ENCODE measurements around the gene KCNJ10. TPM values are rescaled to one million over a fixed set of nuclear protein-coding genes. Genes with fewer than 3 reads are reported as not detected.

KCNJ10 gene
- total RNA-seq, 1 experiment from 2014 or later: 1.4 TPM

GRCh38 chr1:159986531-159986930, 83.4 kb downstream of the KCNJ10 start:
- Mint-ChIP-seq H3K4me1 (peaks cover 7% of the 10 kb centered on the region), H3K36me3 (no peaks in the 10 kb centered on the region), H3K4me3 (no peak overlapping the region), H3K27me3 (ENCODE audit: low read depth) (no peaks in the 10 kb centered on the region; the same call in 1 of the 2 replicates), H3K27ac (no peak overlapping the region), H3K9me3 (no peaks in the 10 kb centered on the region)
- ChIA-PET CTCF (interaction anchor here (0.9 to 1.3 kb wide), 2 partner anchors 21 to 92 kb away, joined by 3 to 7 read pairs; no protein-coding TSS in a partner anchor), POLR2A (no interaction called here)
- DNase-seq (ENCODE audit: low spot score) (no peak), ATAC-seq (no peak)
- TF ChIP-seq AFF4 (CRISPR knock-in tag; IDR thresholded peaks at IDR 0.05; ENCODE audit: borderline replicate concordance) (no peak), TEAD1 (CRISPR knock-in tag; IDR thresholded peaks at IDR 0.05) (no peak), FOXK1 (CRISPR knock-in tag; IDR thresholded peaks at IDR 0.05) (no peak), ERG (CRISPR knock-in tag; IDR thresholded peaks at IDR 0.05) (no peak), CREB1 (CRISPR knock-in tag; IDR thresholded peaks at IDR 0.05) (no peak), ATF6 (CRISPR knock-in tag; IDR thresholded peaks at IDR 0.05) (no peak), MAX (CRISPR knock-in tag; IDR thresholded peaks at IDR 0.05) (no peak), MYBL2 (CRISPR knock-in tag; IDR thresholded peaks at IDR 0.05) (no peak), ZNF219 (CRISPR knock-in tag; IDR thresholded peaks at IDR 0.05; ENCODE audit: borderline replicate concordance) (no peak), ZNF425 (CRISPR knock-in tag; conservative IDR thresholded peaks at IDR 0.05) (no peak), SP1 (CRISPR knock-in tag; conservative IDR thresholded peaks at IDR 0.05) (no peak), EMX1 (CRISPR knock-in tag; IDR thresholded peaks at IDR 0.05) (no peak), OVOL2 (CRISPR knock-in tag; IDR thresholded peaks at IDR 0.05; ENCODE audit: borderline replicate concordance) (no peak), PREB (CRISPR knock-in tag; IDR thresholded peaks at IDR 0.05; ENCODE audit: borderline replicate concordance) (no peak), SOX15 (CRISPR knock-in tag; IDR thresholded peaks at IDR 0.05) (no peak), CTCF (IDR thresholded peaks at IDR 0.05) (no peak), ZNF138 (CRISPR knock-in tag; conservative IDR thresholded peaks at IDR 0.05) (no peak)

Measured in WTC11 (cell line).